T follicular helper cell (primary cell): ENCODE data around the gene RANBP3.
A peak's percentile ranks its signal among the peaks of the same experiment; 100 is the strongest.

Experiments
- DNase-seq: peaks from one replicate; pipeline ENCODE4 v3.0.0-alpha.2; 2020; ENCODE audit warnings: low read depth

RANBP3 gene

GRCh38 chr19:5926641-5927440, 51.1 kb downstream of the RANBP3 start:
- no peak for DNase-seq

- no peak for DNase-seq
These were observed 52.0 kb downstream of the RANBP3 start for GRCh38 chr19:5925830-5926427.

- DNase-seq = no peak
These were observed 54.6 kb downstream of the RANBP3 start for GRCh38 chr19:5923356-5923755.

GRCh38 chr19:5922161-5922545, 55.8 kb downstream of the RANBP3 start:
- no peak for DNase-seq

GRCh38 chr19:5921516-5922160, 56.3 kb downstream of the RANBP3 start:
- DNase-seq = no peak

DNA sequence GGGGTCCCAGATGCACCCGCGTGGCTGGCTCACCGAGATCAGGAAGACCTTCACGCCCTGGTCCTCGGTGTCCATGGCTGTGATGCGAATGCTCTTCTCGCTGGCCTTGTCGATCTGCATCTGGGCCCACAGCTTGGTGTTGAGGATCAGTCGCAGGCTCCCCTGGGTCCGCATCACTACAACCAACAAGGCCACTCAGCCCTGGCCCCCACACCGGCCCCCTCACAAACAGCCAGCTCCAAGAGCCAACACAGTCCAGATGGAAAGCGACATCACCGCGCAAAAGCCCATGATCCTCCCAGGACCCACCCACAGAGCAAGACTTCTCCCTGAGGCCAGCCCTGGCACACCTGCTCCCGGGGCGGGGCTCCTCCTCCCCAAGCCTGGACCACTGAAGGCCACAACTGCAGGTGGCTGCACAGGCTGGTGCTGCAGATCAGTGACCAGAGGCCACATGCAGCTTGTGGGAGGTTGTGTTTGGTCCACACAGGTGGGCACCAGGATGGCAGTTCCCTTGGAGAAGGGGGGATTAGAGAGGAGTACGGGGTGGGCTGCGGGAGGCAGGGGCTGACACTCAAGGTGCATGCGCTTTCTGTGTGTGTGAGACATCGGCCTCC, 59.4 kb downstream of the RANBP3 start:
- DNase-seq = no peak

- no peak for DNase-seq
These were observed 60.4 kb downstream of the RANBP3 start for GRCh38 chr19:5917431-5918107.

- no peak for DNase-seq
These were observed 61.7 kb downstream of the RANBP3 start for GRCh38 chr19:5916181-5916708.

DNA sequence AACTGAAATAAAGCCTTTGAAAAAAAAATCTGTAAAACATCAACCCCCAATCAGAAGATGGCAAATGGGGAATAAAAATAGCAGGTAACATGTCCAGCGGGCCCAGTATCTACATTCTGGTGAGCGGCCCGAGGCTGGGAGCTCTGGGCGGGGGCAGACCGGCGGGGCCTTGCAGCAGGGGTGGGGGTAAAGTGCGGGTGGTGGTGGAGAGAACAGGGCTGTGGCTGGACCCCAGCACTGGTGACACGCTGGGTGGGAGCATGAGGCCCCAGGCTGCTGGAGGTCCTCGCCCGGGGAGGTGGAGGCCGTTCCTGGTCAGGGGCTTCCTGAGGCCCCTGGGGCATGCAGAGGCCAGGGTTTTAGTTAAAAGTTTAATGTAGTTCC, 62.2 kb downstream of the RANBP3 start:
- no peak for DNase-seq

GRCh38 chr19:5914946-5915781, 62.8 kb downstream of the RANBP3 start:
- DNase-seq = no peak

DNA sequence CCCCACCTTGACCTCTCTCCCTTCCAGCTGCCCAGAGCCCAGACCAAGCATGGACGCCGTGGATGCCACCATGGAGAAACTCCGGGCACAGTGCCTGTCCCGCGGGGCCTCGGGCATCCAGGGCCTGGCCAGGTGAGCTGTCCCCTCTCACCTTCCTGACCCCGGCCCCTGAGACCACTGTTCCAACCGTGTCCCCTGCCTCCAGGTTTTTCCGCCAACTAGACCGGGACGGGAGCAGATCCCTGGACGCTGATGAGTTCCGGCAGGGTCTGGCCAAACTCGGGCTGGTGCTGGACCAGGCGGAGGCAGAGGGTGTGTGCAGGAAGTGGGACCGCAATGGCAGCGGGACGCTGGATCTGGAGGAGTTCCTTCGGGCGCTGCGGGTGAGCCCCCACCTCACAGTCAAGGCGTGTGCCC, 63.6 kb downstream of the RANBP3 start:
- no peak for DNase-seq

- DNase-seq = no peak
These were observed 64.1 kb downstream of the RANBP3 start, which contains the start of gene CAPS for GRCh38 chr19:5913739-5914357. TSS of gene CAPS (plus strand) at chr19:5914254. CDS start at chr19:5914407, 153 bp downstream.

DNA sequence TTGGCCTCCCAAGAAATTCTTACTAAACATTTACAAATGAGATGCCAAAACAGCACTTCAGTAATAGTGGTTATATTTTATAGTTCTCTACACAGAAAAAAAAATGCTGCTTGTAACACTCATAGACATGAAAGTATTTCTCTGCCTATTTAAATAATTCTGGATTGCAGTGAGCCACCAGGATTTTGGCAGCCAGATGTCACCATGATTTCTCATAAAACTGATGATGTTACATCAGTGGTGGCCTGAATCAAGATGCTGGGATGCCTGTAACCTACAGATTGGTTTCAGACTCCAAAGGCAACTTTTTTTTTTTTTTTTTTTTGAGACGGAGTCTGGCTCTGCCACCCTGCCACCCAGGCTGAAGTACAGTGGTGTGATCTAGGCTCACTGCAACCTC, 66.6 kb downstream of the RANBP3 start:
- no peak for DNase-seq

- no peak for DNase-seq
These were observed 67.4 kb downstream of the RANBP3 start for GRCh38 chr19:5910638-5910907.

DNA sequence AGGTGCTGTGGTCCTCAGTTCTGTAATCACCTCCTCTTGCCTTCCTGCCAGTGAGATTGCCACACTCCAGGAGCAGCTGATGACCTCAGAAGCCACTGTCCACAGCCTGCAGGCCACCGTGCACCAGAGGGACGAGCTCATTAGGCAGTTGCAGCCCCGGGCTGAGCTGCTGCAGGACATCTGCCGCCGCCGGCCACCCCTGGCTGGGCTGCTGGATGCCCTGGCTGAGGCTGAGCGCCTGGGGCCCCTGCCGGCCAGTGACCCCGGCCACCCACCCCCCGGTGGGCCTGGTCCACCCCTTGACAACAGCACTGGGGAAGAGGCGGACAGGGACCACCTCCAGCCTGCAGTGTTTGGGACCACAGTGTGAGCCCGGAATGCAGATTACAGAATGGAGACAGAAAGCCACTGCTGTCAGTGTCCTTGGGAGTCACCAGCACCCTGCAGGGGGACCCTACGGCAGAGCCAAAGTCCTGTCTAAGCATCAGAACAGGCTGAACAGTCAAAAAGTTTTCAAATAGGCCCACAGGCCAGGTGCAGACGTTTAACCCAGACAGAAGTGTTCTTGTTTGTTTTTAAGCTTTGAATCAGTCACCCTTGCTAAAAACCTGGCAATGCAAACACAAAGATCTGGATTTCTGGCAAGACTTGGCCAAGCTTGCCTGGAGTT, 69.0 kb downstream of the RANBP3 start:
- no peak for DNase-seq

- no peak for DNase-seq
These were observed 70.7 kb downstream of the RANBP3 start for GRCh38 chr19:5907241-5907640.

DNA sequence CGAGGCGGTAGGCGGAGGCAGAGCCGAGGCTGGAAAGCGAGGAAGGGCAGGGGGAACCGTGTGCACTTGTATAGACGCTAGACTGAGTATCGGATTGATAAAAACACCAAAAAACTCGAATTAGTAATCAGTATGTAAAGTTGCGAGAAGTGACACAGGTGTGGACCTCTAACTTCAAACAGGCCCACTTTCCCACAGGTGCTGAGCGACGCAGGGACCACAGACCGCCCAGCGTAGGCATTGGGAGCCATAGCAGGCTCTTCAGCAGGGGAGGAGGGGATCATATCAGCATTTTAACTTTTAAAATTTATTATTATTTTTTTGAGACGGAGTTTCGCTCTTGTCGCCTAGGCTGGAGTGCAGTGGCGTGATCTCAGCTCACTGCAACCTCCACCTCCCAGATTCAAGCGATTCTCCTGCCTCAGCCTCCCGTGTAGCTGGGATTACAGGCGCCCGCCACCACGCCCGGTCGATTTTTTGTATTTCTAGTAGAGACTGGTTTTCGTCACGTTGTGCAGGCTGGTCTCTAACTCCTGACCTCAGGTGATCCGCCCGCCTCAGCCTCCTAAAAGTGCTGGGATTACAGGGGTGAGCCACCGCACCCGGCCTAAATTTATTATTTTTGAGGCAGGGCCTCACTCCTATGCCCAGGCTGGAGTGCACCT, 72.7 kb downstream of the RANBP3 start:
- DNase-seq = no peak

DNA sequence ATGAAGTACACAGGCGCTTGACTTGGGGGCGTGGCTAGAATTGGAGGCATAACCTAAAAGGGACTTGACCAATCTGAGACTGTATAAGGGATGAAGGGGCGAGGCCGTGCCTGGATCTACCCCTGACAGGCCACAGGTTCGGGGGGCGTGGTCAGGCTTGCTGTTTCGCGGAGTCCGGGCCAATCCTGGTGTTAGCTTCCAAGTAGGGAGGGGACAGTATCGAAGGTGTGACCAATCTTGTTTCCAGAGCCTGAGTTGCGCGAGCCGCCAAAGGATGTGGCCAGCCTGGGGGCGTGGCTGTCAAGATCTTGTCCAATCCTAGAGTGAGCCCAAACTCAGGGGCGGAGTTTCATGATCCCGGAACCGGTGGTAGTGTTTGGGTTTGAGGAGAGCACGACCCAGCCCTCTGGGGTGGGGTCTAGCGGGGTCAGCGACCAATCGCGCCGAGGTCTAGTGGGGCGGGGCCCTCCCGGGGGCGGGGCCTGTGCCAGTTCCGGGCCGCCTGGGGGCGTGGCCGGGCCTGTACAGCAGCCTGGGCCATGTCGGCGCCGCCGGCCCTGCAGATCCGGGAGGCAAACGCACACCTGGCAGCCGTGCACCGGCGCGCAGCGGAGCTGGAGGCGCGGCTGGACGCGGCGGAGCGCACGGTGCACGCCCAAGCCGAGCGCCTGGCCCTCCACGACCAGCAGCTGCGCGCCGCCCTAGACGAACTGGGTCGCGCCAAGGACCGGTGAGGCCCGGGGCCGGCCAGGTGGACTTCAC, 73.4 kb downstream of the RANBP3 start, which contains the start of gene VMAC:
Gene VMAC, plus strand, starts transcription at position 521 of the 762 bp plus-strand sequence. Its CDS starts 19 bp downstream, at position 540.
- DNase-seq = peak; percentile 100
